Endothelial cell (in vitro differentiated cells): Measurements from ENCODE around the gene MAP2K5. TPM values are rescaled to one million over a fixed set of nuclear protein-coding genes. Genes with fewer than 3 reads are reported as not detected.

Source experiments
- DNase-seq: peaks from one replicate; pipeline ENCODE4 v3.0.0; 2021; ENCODE audit warnings: low spot score
- H3K27ac Mint-ChIP-seq: one replicate; pipeline ENCODE4 v1.8.0; 2021; ENCODE audit warnings: mixed read lengths, inconsistent platforms; ENCODE audit not compliant: unreplicated experiment
- H3K27me3 Mint-ChIP-seq: one replicate; pipeline ENCODE4 v1.8.0; 2021; ENCODE audit warnings: mild to moderate bottlenecking, moderate library complexity, mixed read lengths, inconsistent platforms; ENCODE audit not compliant: unreplicated experiment
- H3K36me3 Mint-ChIP-seq: one replicate; pipeline ENCODE4 v1.8.0; 2021; ENCODE audit warnings: mild to moderate bottlenecking, low read depth, mixed read lengths, inconsistent platforms; ENCODE audit not compliant: unreplicated experiment
- H3K4me1 Mint-ChIP-seq: one replicate; pipeline ENCODE4 v1.8.0; 2021; ENCODE audit warnings: mild to moderate bottlenecking, mixed read lengths, inconsistent platforms; ENCODE audit not compliant: unreplicated experiment
- H3K4me3 Mint-ChIP-seq: one replicate; pipeline ENCODE4 v1.8.0; 2021; ENCODE audit warnings: mild to moderate bottlenecking, mixed read lengths, inconsistent platforms; ENCODE audit not compliant: unreplicated experiment
- H3K9me3 Mint-ChIP-seq: one replicate; pipeline ENCODE4 v1.8.0; 2021; ENCODE audit warnings: mixed read lengths, inconsistent platforms; ENCODE audit not compliant: unreplicated experiment
- CTCF ChIP-seq: fragments of 200-600 bp; sonication (generic); IDR thresholded peaks from one replicate; pipeline ENCODE4 v1.5.0; 2021; ENCODE audit warnings: antibody characterized with exemption; ENCODE audit not compliant: unreplicated experiment
- total RNA-seq: library from RNA; stranded (reverse); fragmentation: NEBNext Ultra II Directional; extraction: Animal tissue kit (Norgen Biotek cat#: 25700); gene quantifications from one replicate; pipeline ENCODE4 v1.2.1, GENCODE V29; 2021; ENCODE audit not compliant: unreplicated experiment

MAP2K5 gene
- total RNA-seq, 1 donor from 2014 or later: 22.2 TPM

DNA sequence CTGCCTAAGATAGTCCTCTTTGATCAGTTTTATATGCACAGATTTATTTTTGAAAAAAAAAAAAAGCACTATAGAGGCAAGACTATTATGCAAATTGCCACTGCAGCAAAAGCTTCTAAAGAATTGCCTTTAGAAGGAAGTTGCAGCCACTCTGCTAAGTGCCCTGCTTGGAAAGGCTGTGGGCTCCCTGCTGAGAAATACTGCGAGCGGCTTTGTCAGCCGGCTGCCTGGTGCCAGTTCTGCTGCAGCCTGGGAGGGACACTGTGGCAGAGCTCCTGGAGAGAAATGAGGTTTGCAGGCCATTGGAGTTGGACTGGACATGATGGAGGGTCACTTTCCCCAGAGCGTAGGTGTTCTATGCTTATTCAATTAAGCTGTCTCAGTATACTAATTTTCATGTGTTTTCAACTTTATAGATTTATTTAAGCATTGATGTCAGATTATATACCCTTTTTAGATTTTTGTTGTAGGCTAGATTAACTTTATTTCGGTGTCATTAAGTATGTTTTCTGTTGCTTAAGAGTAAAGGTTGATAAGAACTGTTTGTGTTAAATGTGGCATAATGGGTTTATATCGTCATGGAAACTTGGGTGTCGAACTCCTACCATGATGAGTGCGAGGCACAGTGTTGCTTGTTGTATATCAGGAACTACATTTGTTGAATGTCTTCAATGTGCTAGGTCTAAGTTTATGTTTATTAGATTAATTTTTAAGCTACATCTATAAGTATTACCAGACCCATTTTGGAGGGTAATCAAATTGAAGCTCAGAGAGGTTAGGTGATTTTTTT is 6.6 kb downstream of the MAP2K5 start:
- Mint-ChIP-seq H3K27ac (no peak overlapping the region), H3K4me1 (no peaks in the 10 kb centered on the region), H3K4me3 (no peak overlapping the region), H3K27me3 (no peaks in the 10 kb centered on the region), H3K36me3 (peaks cover 8% of the 10 kb centered on the region), H3K9me3 (no peaks in the 10 kb centered on the region)
- TF ChIP-seq CTCF: no peak
- DNase-seq: no peak

GRCh38 chr15:67549736-67550135 is 7.2 kb downstream of the MAP2K5 start:
- no peaks in the 10 kb centered on the region for H3K4me1 Mint-ChIP-seq
- no peak overlapping the region for H3K27ac Mint-ChIP-seq
- DNase-seq: no peak
- H3K9me3 Mint-ChIP-seq: no peaks in the 10 kb centered on the region
- no peak for TF ChIP-seq CTCF
- H3K27me3 Mint-ChIP-seq: no peaks in the 10 kb centered on the region
- peaks cover 8% of the 10 kb centered on the region for H3K36me3 Mint-ChIP-seq
- H3K4me3 Mint-ChIP-seq: no peak overlapping the region

DNA sequence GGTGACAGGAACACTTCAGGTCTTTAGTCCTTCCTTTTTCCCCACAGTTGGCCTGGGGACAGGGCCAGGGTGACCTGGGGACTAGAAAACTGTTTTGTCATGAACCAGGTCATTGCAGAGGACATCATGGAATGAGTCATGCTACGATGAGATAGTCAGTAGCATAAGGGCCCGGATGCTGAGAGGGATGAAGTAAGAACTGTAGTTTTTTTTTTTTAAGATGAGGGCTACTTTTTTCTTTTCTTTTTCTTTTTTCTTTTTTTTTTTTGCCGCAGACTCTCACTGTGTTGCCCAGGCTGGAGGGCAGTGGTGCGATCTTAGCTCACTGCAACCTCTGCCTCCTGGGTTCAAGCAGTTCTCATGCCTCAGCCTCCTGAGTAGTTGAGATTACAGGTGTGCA is 8.0 kb downstream of the MAP2K5 start:
- TF ChIP-seq CTCF: no peak
- Mint-ChIP-seq H3K27me3 (no peaks in the 10 kb centered on the region), H3K4me1 (no peaks in the 10 kb centered on the region), H3K9me3 (no peaks in the 10 kb centered on the region), H3K27ac (no peak overlapping the region), H3K36me3 (peaks cover 6% of the 10 kb centered on the region), H3K4me3 (no peak overlapping the region)
- no peak for DNase-seq

GRCh38 chr15:67551207-67551743 is 8.8 kb downstream of the MAP2K5 start:
- no peaks in the 10 kb centered on the region for H3K4me1 Mint-ChIP-seq
- H3K9me3 Mint-ChIP-seq: no peaks in the 10 kb centered on the region
- H3K27ac Mint-ChIP-seq: no peak overlapping the region
- no peak for TF ChIP-seq CTCF
- H3K4me3 Mint-ChIP-seq: no peak overlapping the region
- peaks cover 6% of the 10 kb centered on the region for H3K36me3 Mint-ChIP-seq
- DNase-seq: no peak
- H3K27me3 Mint-ChIP-seq: no peaks in the 10 kb centered on the region

GRCh38 chr15:67554580-67554979 is 12.1 kb downstream of the MAP2K5 start:
- Mint-ChIP-seq H3K36me3 (peaks cover 16% of the 10 kb centered on the region), H3K9me3 (no peaks in the 10 kb centered on the region), H3K27ac (no peak overlapping the region), H3K4me1 (no peaks in the 10 kb centered on the region), H3K4me3 (no peak overlapping the region), H3K27me3 (no peaks in the 10 kb centered on the region)
- no peak for TF ChIP-seq CTCF
- DNase-seq: no peak
